Measurements from ENCODE around the gene BIRC2. TPM values are rescaled to one million over a fixed set of nuclear protein-coding genes. Genes with fewer than 3 reads are reported as not detected.

BIRC2 gene
- total and polyA plus RNA-seq, 9 of the 15 experiments (the other 6 are each of a cell fraction or from before 2014, with no cell fraction given): 14.3 to 45.9 (median 20.7) TPM

DNA sequence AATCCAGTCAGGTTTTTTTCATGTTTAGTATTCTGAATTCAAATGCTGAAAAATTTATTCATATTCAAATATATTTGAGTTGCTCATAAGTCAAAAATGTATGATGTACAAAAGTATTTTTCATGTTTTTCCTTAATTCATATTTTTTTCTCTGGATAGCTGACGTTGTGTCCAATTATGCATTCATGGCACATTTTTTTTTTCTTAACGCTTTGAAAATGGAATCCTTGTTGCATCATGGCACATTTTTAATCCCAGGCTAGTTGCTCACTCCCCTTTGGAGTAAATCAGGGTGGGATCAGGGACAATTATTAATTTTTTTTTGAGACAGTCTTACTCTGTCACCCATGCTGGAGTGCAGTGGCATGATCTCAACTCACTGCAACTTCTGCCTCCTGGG, 15.7 kb upstream of the BIRC2 start:
- FAIRE-seq (no peak), DNase-seq (ENCODE audit: extremely low read depth in 1 of 4, low spot score in 3 of 4) (no peak), ATAC-seq (no peak)
- Histone ChIP-seq H3K36me3 (ENCODE audit: control insufficient read depth, insufficient read depth, low read length) (no peaks in the 10 kb centered on the region), H3K9me3 (replicated peaks; ENCODE audit: control insufficient read depth, insufficient read depth, low read depth, low read length) (no peaks in the 10 kb centered on the region), H3K4me1 (replicated peaks in 1 of 2; ENCODE audit: control insufficient read depth in 2 of 2, insufficient read depth in 2 of 2, low read length in 2 of 2) (no peaks in the 10 kb centered on the region), H2AFZ (ENCODE audit: low read depth, low read length) (no peak overlapping the region), H3K4me2 (ENCODE audit: insufficient read depth, low read length) (no peak overlapping the region), H3K9me1 (ENCODE audit: control insufficient read depth, insufficient read depth, low read length) (no peaks in the 10 kb centered on the region), H3K4me3 (no peak overlapping the region), H4K20me1 (replicated peaks; ENCODE audit: control insufficient read depth, insufficient read depth, low read length) (no peaks in the 10 kb centered on the region), H3K79me2 (ENCODE audit: control insufficient read depth, insufficient read depth, low read length) (no peaks in the 10 kb centered on the region), H3K9ac (ENCODE audit: insufficient read depth in 1 of 2, low read depth in 2 of 2, low read length in 2 of 2) (no peak overlapping the region), H3K27ac (ENCODE audit: extremely low read depth, low read depth, low read length) (no peak overlapping the region), H3K27me3 (ENCODE audit: control insufficient read depth in 2 of 2, insufficient read depth in 2 of 2, low read length in 2 of 2) (no peaks in the 10 kb centered on the region)
- WGBS (ENCODE audit: insufficient coverage, low coverage, missing lambda C conversion rate): 10% methylated on average over 2 of the region's 2 CpGs
- TF ChIP-seq SNAPC5 (CRISPR knock-in tag; IDR thresholded peaks at IDR 0.05) (no peak), ZNF140 (CRISPR knock-in tag; IDR thresholded peaks at IDR 0.05) (no peak)
- POLR2A ChIA-PET: interaction anchor here (0.6 kb wide), 2 partner anchors 11 to 37 kb away, joined by 3 to 4 read pairs; no protein-coding TSS in a partner anchor
- CTCF ChIA-PET (ENCODE audit: low intra/inter-chr PET ratio): no interaction called here
- intact Hi-C loops (cut with micrococcal nuclease) (no loop called here), in situ Hi-C loops (cut with MboI) (no loop called here)
- BruUV-seq (replicated peaks): no TSS peak

- Histone ChIP-seq H3K9ac (ENCODE audit: insufficient read depth in 1 of 2, low read depth in 2 of 2, low read length in 2 of 2) (no peak overlapping the region), H3K9me1 (ENCODE audit: control insufficient read depth, insufficient read depth, low read length) (no peaks in the 10 kb centered on the region), H2AFZ (ENCODE audit: low read depth, low read length) (no peak overlapping the region), H3K27ac (ENCODE audit: extremely low read depth, low read depth, low read length) (no peak overlapping the region), H3K9me3 (replicated peaks; ENCODE audit: control insufficient read depth, insufficient read depth, low read depth, low read length) (no peaks in the 10 kb centered on the region), H3K4me2 (ENCODE audit: insufficient read depth, low read length) (no peak overlapping the region), H3K4me1 (replicated peaks in 1 of 2; ENCODE audit: control insufficient read depth in 2 of 2, insufficient read depth in 2 of 2, low read length in 2 of 2) (no peaks in the 10 kb centered on the region), H3K36me3 (ENCODE audit: control insufficient read depth, insufficient read depth, low read length) (no peaks in the 10 kb centered on the region), H3K4me3 (no peak overlapping the region), H4K20me1 (replicated peaks; ENCODE audit: control insufficient read depth, insufficient read depth, low read length) (no peaks in the 10 kb centered on the region), H3K27me3 (ENCODE audit: control insufficient read depth in 2 of 2, insufficient read depth in 2 of 2, low read length in 2 of 2) (no peaks in the 10 kb centered on the region), H3K79me2 (ENCODE audit: control insufficient read depth, insufficient read depth, low read length) (no peaks in the 10 kb centered on the region)
- ChIA-PET CTCF (ENCODE audit: low intra/inter-chr PET ratio) (no interaction called here), POLR2A (no interaction called here)
- WGBS (ENCODE audit: insufficient coverage, low coverage, missing lambda C conversion rate): 0% methylated on average over 1 of the region's 1 CpG
- BruUV-seq (replicated peaks): no TSS peak
- no peak for TF ChIP-seq HLTF (IDR thresholded peaks at IDR 0.05)
- TF ChIP-seq, protein P1, sequence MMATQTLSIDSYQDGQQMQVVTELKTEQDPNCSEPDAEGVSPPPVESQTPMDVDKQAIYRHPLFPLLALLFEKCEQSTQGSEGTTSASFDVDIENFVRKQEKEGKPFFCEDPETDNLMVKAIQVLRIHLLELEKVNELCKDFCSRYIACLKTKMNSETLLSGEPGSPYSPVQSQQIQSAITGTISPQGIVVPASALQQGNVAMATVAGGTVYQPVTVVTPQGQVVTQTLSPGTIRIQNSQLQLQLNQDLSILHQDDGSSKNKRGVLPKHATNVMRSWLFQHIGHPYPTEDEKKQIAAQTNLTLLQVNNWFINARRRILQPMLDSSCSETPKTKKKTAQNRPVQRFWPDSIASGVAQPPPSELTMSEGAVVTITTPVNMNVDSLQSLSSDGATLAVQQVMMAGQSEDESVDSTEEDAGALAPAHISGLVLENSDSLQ (IDR thresholded peaks at IDR 0.05): peak; percentile 60
- FAIRE-seq: no peak
- no peak for DNase-seq (ENCODE audit: extremely low read depth in 1 of 4, low spot score in 3 of 4)
- ATAC-seq: no peak
- in situ Hi-C loops (cut with MboI) (no loop called here), intact Hi-C loops (cut with micrococcal nuclease) (no loop called here)
Measured at GRCh38 chr11:102332611-102332994, 14.4 kb upstream of the BIRC2 start.

All from K562 (cell line).